ENCODE data around the gene ANKRD39. TPM values are rescaled to one million over a fixed set of nuclear protein-coding genes. Genes with fewer than 3 reads are reported as not detected.

ANKRD39 gene
- total RNA-seq, 2 donors from 2014 or later: 16.5 to 17.2 TPM

DNA sequence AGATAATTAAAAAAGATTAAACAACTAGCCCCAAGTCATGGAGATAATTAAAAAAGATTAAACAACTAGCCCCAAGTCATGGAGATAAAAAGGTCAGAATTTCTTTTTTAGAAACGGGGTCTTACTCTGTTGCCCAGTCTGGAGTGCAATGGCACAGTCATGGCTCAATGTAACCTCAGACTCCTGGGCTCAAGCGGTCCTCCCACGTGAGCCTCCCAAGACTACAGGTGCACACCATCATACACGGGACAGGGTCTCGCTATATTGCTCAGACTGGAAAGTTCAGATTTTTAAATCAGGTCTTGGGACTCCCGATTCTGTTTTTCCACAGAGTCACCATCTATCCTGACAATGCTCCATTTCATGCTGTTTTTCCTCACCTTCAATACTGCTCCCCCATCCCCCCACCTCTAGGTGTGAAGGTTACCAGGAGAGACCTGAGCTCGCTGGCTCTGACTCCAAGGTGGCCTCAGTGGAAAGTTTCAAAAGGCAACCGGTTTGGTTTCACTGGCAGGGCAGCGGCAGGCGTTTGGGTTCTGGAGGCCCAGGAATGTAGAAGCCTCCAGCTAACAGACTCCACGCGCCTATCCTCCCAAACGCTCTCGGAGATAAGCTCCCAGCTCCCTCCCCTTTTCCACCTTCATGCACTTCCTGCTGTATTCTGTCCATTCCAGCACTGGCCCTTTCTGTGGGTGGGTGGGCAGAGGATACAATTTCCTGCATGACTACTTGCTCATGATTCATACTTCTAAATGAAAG lies 15.0 kb upstream of the ANKRD39 start:
- Mint-ChIP-seq H3K27ac (no peak overlapping the region), H3K9me3 (no peaks in the 10 kb centered on the region), H3K36me3 (ENCODE audit: insufficient read depth in 2 of 2) (peaks cover 0 to 2% of the 10 kb centered on the region in 2 donors), H3K4me3 (no peak overlapping the region), H3K27me3 (ENCODE audit: low read depth) (peaks cover 7% of the 10 kb centered on the region), H3K4me1 (ENCODE audit: low read depth) (peaks cover 45% of the 10 kb centered on the region)
- ATAC-seq (replicated peaks in 1 of 2): no peak
- DNase-seq: no peak

DNA sequence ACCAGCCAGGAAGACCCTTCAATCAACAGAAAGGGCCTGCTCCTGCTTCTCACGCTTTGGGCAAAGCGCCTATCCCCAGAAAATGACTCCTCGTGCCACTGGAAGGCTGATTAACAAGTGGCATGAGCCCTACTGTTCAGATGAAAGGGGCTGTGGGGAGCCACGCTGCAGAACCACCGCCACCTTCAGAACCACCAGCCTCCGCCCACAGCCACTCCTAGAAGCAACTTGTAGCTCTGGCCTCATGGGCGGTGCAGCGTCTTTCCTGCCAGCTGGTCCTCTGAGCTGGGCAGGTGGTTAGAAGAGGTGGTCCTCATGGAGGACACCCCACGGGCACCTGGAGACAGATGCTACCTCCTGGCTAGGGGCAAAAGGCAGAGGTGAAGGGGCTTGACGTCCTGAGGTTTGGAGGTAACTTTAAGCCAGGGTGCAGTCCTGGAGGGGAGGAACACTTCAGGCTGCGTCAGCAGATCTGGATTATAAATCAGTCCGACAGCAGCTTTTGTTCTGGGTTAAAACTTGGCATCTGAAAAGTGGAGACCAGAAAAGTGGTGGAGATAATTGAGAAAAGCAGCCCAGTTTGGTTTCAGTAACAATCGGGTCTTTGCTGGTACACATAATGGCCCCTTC lies 12.9 kb upstream of the ANKRD39 start:
- DNase-seq (peak; percentile 61 to 73), ATAC-seq (replicated peaks in 1 of 2) (peak; percentile 37 to 56)
- H3K27me3 Mint-ChIP-seq (ENCODE audit: low read depth): peaks cover 7% of the 10 kb centered on the region
- peaks cover 0 to 2% of the 10 kb centered on the region in 2 donors for H3K36me3 Mint-ChIP-seq (ENCODE audit: insufficient read depth in 2 of 2)
- peaks cover 54% of the 10 kb centered on the region for H3K4me1 Mint-ChIP-seq (ENCODE audit: low read depth)
- H3K27ac Mint-ChIP-seq: no peak overlapping the region
- H3K9me3 Mint-ChIP-seq: no peaks in the 10 kb centered on the region
- peak overlapping the region; percentile 72 to 83 for H3K4me3 Mint-ChIP-seq

DNA sequence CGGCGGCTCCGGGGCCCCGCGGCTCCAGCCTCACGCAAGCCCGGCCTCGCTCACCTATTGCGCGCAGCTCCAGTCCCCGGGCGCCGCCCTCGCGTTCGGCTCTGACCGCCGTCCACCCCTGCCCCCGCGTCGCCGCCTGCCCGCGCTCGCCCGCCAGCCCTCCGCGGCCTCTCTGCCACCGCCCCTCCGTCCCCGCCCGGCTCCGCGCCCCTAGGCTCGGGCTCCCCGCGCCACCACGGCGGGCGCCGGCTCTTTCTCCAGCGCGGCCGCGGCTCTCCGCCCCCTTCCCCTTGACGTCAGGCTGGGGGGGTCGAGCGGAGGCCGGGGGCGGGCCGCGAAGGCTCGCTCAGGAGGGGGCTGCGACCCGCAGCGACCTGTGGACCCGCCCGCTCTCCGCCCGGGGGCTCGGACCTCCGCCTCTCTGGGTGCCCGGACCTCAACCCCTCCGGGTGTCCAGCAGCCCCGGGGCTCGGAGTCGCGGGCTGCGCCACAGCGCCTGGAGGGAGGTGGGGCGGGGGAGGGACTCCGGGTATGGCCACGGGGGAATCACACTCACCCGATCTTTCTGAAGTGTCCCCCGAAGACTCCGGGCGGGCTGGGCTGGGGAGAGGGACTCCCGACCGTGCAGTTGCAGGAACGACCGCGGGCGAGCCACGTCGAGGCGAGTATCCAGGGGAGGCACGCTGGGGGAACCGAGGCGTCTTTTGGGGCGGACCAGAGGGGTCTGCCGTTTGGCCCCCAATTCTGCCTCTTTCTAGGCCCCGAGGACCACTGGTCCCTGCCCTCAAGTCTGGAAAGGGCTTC lies 12.2 kb upstream of the ANKRD39 start, which contains the start of gene SEMA4C:
SEMA4C (minus strand) TSS at position 259 of the 804 bp plus-strand sequence. CDS start 2,194 bp downstream, outside the sequence.
- DNase-seq (peak; percentile 52 to 65), ATAC-seq (replicated peaks in 1 of 2) (peak; percentile 31 to 38)
- peaks cover 0 to 2% of the 10 kb centered on the region in 2 donors for H3K36me3 Mint-ChIP-seq (ENCODE audit: insufficient read depth in 2 of 2)
- peak within 1 kb of the TSS; percentile 72 to 83 for H3K4me3 Mint-ChIP-seq
- H3K27me3 Mint-ChIP-seq (ENCODE audit: low read depth): peaks cover 7% of the 10 kb centered on the region
- no peak within 1 kb of the TSS for H3K27ac Mint-ChIP-seq
- H3K9me3 Mint-ChIP-seq: no peaks in the 10 kb centered on the region
- peaks cover 49% of the 10 kb centered on the region for H3K4me1 Mint-ChIP-seq (ENCODE audit: low read depth)

DNA sequence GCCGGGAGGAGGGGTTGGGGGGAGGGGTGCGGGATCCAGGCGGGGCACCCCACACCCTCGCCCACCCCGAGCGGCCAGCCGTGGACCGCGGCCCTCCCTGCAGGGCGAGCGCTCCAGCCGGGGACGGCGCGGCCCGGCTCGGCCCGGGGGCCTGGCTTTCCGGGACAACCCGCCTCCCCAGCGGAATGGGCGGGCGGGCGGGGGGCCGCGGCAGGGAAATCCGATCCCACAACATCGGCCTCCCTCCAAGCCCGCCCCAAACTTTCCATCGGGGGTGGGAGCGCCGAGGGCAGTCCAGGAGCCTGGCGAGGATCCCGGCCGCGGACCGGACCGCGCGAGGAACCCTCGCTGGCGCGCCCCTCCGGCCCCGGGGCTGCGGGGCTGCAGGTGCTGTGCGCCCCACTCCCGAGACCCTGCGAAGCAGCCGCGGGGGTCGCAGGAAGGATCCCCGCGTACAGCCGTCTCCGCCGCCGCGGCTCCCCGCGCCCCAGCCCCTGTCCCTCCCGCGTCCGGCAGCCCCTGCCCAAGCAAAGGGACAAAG lies 11.5 kb upstream of the ANKRD39 start:
- peak overlapping the region; percentile 72 to 83 for H3K4me3 Mint-ChIP-seq
- DNase-seq (no peak), ATAC-seq (replicated peaks in 1 of 2) (peak; percentile 13 to 18)
- peaks cover 43% of the 10 kb centered on the region for H3K4me1 Mint-ChIP-seq (ENCODE audit: low read depth)
- H3K9me3 Mint-ChIP-seq: no peaks in the 10 kb centered on the region
- H3K36me3 Mint-ChIP-seq (ENCODE audit: insufficient read depth in 2 of 2): peaks cover 0 to 2% of the 10 kb centered on the region in 2 donors
- H3K27me3 Mint-ChIP-seq (ENCODE audit: low read depth): peaks cover 7% of the 10 kb centered on the region
- no peak overlapping the region for H3K27ac Mint-ChIP-seq

DNA sequence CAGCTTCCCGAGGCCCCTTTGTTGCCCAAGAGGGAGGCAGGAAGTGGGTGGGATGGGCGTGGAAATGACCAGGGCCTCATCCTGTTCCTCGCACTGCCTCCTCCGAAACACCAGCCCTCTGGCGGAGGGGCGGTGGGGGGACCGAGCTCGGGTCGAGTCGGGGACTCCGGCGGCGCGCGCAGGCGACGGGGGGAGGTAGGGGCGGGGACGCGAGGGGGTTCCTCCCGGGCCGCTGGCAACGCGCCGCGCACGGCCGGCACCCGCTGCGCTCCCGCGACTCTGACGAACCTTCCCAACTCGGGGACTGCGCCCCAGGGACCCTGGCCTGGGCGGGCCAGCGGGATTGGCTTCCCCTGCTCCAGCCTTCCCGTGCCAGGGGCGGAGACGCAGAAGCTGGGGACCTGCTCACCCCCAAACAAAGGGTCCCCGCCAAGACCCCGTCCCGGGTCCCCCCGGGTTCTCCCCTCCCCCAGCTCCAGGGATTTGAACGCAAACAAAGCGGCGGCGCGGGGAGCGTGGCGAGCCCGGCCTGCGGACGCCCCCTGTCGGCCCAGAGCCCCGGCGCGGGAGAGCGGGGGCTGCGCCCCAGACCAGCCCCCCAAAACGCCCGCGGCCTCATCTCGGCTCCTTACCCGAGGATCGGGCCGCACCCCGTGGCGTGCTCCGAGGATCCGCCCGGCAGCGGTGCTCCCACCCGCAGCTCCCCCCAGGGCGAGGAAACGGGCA lies 10.9 kb upstream of the ANKRD39 start:
- H3K4me1 Mint-ChIP-seq (ENCODE audit: low read depth): peaks cover 36% of the 10 kb centered on the region
- peaks cover 0 to 2% of the 10 kb centered on the region in 2 donors for H3K36me3 Mint-ChIP-seq (ENCODE audit: insufficient read depth in 2 of 2)
- H3K27me3 Mint-ChIP-seq (ENCODE audit: low read depth): peaks cover 7% of the 10 kb centered on the region
- H3K4me3 Mint-ChIP-seq: peak overlapping the region; percentile 89
- ATAC-seq (replicated peaks in 1 of 2) (peak; percentile 65 to 67), DNase-seq (peak; percentile 76 to 78)
- no peaks in the 10 kb centered on the region for H3K9me3 Mint-ChIP-seq
- H3K27ac Mint-ChIP-seq: no peak overlapping the region

DNA sequence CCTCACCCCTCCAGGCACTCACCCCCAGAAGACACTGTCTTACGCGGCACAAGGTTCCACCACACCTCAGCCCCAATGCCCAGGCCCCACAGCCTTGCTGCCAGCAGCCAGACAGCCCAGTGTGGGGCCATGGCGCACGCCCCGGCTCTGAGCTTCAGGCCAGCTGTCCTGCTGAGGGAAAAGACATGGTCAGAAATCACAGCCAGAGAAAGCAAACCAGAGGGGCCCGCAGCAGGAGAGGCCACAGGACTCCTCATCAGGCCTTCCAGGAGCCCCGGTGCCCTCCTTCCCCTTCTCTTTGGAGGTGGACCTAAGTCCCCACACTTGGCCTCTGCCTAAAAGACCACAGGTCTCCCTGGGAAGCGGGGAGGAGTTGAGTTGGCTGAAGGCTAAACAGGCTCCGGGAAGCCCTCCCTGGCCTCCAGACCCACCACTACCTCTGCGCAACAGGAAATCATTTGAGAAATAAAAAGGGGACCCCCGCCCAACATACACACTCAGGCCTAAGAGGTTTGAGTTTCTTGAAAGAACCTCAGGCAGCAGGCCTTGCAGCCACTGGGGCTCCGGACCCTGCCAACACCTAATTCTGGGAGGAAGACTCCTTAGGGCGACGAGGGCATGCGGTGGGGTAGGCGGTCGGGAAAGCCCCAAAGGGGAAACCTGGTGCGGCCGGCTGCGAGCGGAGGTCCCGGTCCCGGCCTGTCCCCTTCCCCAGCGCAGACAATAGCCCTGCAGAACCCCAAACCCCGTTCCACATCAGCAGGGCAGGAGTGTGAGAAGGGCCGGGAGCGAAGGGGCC lies 10.1 kb upstream of the ANKRD39 start:
- Mint-ChIP-seq H3K4me3 (peak overlapping the region; percentile 89), H3K27ac (peak overlapping the region; percentile 90), H3K4me1 (ENCODE audit: low read depth) (peaks cover 29% of the 10 kb centered on the region), H3K36me3 (ENCODE audit: insufficient read depth in 2 of 2) (peaks cover 2 to 4% of the 10 kb centered on the region in 2 donors), H3K9me3 (no peaks in the 10 kb centered on the region), H3K27me3 (ENCODE audit: low read depth) (peaks cover 7% of the 10 kb centered on the region)
- ATAC-seq (replicated peaks in 1 of 2) (peak in 1 of 2 donors; percentile 23), DNase-seq (peak in 1 of 2 donors; percentile 56)

DNA sequence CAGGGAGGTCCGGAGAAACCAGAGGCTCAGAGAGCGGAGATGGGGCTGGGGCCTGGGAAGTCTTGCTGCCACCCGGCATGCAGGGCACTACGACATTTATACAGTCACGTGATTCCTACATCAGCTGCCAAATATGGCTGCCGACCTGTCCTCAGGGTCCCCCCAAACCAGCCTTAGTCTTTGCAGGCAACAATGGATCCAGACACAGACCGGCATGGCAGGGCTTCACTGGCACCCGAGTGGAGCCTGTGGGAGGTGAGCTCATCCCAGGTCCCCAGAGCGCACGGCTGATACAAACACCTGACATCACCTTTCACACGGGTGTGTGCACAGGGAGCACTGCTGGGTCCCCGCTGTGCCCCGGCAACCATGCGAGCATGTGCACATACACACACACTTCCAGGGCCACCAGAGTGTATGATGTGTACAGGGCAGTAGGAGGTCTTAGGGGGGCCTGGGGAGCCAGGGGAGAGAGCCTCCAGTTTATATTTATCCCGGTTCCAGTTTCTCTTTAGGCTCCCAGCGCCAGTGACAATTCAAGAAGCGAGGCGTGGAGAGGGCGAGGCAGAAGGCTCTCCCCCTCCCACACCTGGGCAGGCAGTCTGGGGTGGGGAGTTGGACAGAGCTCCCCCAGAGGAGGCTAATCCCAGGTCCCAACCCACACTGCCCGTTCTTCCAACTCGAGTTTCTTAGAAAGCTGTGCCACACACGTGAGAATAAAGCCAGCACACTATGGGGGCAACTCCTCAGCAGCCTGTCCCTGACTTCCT lies 9.4 kb upstream of the ANKRD39 start:
- Mint-ChIP-seq H3K27ac (no peak overlapping the region), H3K27me3 (ENCODE audit: low read depth) (peaks cover 7% of the 10 kb centered on the region), H3K36me3 (ENCODE audit: insufficient read depth in 2 of 2) (peaks cover 2 to 4% of the 10 kb centered on the region in 2 donors), H3K4me3 (peak overlapping the region; percentile 89), H3K9me3 (no peaks in the 10 kb centered on the region), H3K4me1 (ENCODE audit: low read depth) (peaks cover 21% of the 10 kb centered on the region)
- no peak for ATAC-seq (replicated peaks in 1 of 2)
- DNase-seq: no peak

DNA sequence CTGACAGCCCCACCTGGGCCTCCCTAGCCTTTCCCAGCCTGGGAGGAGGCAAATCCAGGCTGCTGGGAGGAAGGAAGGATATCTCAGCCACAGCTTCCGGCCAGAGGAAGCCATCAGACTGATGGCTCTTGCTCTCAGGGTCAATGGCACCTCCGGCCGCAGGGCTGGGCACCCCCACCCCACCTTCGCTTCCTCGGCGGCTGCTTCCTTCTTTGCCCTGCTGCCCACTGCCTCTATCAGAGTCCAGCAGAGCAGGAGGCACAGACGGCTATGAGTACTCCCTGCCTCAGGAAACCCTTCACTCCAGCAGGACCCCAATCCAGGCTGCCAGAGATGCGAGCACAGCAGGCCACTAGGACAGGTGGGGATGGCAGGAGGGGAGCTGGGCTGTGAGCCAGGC lies 8.8 kb upstream of the ANKRD39 start:
- H3K36me3 Mint-ChIP-seq (ENCODE audit: insufficient read depth in 2 of 2): peaks cover 2 to 4% of the 10 kb centered on the region in 2 donors
- H3K27me3 Mint-ChIP-seq (ENCODE audit: low read depth): peaks cover 7% of the 10 kb centered on the region
- H3K27ac Mint-ChIP-seq: no peak overlapping the region
- peaks cover 20% of the 10 kb centered on the region for H3K4me1 Mint-ChIP-seq (ENCODE audit: low read depth)
- DNase-seq (no peak), ATAC-seq (replicated peaks in 1 of 2) (no peak)
- peak overlapping the region; percentile 89 for H3K4me3 Mint-ChIP-seq
- no peaks in the 10 kb centered on the region for H3K9me3 Mint-ChIP-seq

DNA sequence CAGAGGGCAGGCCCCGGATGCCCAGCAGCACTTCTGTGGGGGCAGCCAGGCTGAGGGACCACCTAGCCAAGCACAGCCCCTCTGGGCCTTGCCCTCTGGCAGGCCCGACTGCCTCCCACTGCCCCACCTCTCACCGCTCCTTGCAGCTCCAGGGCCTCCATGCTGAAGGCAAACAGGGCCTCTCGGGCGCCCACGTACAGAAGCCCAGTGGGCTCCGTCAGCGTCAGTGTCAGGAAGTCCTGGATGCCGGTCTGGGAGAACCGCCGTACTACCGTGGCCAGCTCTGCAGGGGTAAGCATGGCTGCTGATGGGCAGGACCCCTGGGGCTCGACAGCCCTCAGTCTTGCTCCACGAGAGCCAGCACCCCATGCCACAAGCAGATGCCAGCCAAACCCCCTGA lies 8.3 kb upstream of the ANKRD39 start:
- Mint-ChIP-seq H3K27me3 (ENCODE audit: low read depth) (peaks cover 7% of the 10 kb centered on the region), H3K36me3 (ENCODE audit: insufficient read depth in 2 of 2) (peaks cover 2 to 4% of the 10 kb centered on the region in 2 donors), H3K27ac (no peak overlapping the region), H3K9me3 (no peaks in the 10 kb centered on the region), H3K4me3 (no peak overlapping the region), H3K4me1 (ENCODE audit: low read depth) (peaks cover 20% of the 10 kb centered on the region)
- no peak for ATAC-seq (replicated peaks in 1 of 2)
- DNase-seq: no peak

DNA sequence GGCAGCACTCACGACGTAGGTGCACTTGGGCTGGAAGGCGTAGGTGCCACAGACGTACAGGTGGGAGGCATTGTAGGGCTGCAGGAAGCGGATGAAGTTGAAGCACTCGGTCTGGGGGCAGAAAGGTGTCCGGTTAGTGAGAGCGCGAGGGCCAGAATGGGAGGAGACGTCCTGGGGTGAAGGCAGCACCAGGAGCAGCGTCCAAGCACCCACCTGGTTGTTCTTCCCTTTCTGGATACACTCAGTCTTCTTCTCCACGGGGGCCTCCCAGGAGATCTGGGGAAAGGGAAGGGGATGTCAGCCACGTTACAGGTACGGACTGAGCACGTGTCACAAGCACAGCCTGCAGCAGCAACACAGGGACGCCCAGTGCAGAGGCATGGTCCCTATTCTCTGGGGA lies 7.8 kb upstream of the ANKRD39 start:
- DNase-seq (no peak), ATAC-seq (replicated peaks in 1 of 2) (no peak)
- Mint-ChIP-seq H3K4me3 (no peak overlapping the region), H3K27ac (no peak overlapping the region), H3K4me1 (ENCODE audit: low read depth) (peaks cover 17% of the 10 kb centered on the region), H3K36me3 (ENCODE audit: insufficient read depth in 2 of 2) (peaks cover 2 to 4% of the 10 kb centered on the region in 2 donors), H3K27me3 (ENCODE audit: low read depth) (peaks cover 4% of the 10 kb centered on the region), H3K9me3 (no peaks in the 10 kb centered on the region)

DNA sequence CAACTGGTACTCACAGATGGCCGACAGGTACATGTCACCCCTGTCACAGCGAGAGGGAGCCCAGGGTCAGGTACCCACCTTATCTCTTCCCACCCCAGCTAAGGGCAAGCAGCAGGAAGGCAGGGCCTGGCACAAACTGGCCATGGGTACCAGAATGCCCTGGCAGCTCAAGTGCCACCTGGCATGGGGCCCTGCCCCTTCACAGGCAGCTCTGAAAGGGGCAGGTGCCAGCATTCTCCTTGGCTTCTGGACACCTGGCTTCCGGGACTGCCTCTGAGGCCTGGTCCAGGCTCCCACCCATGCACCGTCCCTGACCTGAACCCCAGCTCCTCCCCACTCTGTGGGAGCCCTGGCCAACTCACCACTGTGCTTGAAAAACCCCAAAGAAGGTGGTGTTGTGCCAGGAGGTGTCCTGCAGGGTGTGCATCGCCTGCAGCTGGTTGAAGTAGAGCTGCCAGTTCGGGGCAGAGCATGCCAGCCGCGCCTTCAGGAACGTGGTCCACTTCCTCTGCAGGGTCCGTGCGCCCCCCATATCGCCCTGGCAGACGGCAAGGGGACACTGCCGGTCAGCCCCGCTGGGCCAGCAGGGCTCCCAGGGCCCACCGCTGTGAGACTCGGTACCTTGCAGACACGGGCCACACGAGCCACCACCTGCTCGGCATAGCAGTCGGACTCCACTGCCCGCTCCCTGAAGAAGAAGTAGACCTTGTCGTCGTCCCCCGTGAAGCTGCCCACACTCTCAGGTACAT lies 6.7 kb upstream of the ANKRD39 start:
- no peak for ATAC-seq (replicated peaks in 1 of 2)

More for the DNA sequence above, 6.7 kb upstream of the ANKRD39 start:
- DNase-seq: no peak
- Mint-ChIP-seq H3K27ac (no peak overlapping the region), H3K27me3 (ENCODE audit: low read depth) (no peaks in the 10 kb centered on the region), H3K4me1 (ENCODE audit: low read depth) (peaks cover 23% of the 10 kb centered on the region), H3K9me3 (no peaks in the 10 kb centered on the region), H3K36me3 (ENCODE audit: insufficient read depth in 2 of 2) (peaks cover 4% of the 10 kb centered on the region in 2 donors), H3K4me3 (no peak overlapping the region)
